GM13976 (cell line): Measurements from ENCODE around the gene MAP2K5.
A peak's percentile ranks its signal among the peaks of the same experiment; 100 is the strongest.

Experiments
- DNase-seq: peaks from one replicate; pipeline ENCODE4 v3.0.0; 2012; ENCODE audit warnings: low spot score
- in situ Hi-C: fragments of 300-500 bp; cut with MboI; formaldehyde crosslinking; loops from one replicate; pipeline ENCODE4 v1.12.0; 2022; ENCODE audit warnings: low sequenced_read_pairs, mixed read lengths, inconsistent platforms; ENCODE audit not compliant: unreplicated experiment
- TF ChIP-seq, protein P1 (sequence below): IDR thresholded peaks from 2 replicates; pipeline ENCODE4 v1.5.1; 2012; ENCODE audit warnings: borderline replicate concordance, mild to moderate bottlenecking; ENCODE audit not compliant: insufficient read depth; ENCODE audit errors: extremely low read depth, missing control alignments, control extremely low read depth

Gene MAP2K5

DNA sequence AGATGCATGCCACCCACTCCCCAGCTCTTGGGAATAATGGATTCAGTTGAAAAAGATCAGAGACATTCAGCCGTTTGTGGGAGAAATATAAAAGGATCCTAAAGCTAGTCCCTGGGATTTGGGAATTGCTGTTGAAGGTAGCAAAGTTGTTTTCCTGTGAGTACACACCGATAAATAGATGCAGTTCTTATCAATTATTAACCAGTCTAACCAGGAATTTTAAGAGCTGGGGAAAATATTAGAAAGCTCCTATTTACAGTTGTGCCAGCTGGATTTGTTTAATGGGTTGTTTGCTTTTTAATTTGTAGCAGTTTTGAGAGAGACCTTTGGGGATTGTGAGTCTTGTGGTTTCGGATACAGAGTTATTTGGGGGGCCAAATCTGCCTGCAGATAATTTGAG, 238.6 kb downstream of the MAP2K5 start:
- DNase-seq = no peak
- in situ Hi-C loops = no loop called here
- TF ChIP-seq, protein P1, sequence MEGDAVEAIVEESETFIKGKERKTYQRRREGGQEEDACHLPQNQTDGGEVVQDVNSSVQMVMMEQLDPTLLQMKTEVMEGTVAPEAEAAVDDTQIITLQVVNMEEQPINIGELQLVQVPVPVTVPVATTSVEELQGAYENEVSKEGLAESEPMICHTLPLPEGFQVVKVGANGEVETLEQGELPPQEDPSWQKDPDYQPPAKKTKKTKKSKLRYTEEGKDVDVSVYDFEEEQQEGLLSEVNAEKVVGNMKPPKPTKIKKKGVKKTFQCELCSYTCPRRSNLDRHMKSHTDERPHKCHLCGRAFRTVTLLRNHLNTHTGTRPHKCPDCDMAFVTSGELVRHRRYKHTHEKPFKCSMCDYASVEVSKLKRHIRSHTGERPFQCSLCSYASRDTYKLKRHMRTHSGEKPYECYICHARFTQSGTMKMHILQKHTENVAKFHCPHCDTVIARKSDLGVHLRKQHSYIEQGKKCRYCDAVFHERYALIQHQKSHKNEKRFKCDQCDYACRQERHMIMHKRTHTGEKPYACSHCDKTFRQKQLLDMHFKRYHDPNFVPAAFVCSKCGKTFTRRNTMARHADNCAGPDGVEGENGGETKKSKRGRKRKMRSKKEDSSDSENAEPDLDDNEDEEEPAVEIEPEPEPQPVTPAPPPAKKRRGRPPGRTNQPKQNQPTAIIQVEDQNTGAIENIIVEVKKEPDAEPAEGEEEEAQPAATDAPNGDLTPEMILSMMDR = no peak

DNA sequence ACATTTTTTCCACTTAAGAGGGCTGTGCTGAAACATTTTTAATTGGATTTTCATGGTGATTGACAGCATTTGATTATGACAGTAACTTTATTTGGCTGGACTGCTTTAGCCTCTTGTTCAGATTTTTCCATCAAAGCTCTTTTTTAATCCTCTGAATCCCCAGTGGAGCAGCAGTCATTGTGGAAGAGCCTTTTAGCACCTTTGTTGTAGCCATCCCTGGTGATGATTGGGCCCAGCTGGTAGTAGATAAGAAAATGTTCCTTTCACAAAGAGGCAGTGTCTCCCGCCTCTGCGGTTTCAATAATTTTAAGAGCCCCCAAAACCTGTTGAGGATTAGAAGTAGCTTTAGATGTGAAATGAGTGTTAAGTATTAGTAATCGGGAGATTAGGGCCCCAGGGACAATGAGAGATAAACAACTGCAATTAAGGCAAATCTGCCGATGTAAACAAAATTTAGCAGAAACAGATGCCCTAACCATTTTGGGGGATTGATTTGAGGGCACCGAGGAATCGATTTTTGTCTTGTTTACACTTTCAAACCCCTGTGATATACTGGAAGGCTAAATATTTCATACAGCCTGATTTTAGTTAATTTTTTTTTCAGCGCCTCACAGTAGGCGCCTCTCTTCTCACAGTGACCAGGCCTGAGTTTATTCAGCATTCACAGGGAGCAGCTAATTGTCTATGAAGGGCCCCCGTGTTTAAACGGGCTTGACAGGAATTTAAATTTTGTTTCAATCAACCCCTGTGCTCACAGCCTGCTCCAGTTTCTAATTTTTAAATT, 239.6 kb downstream of the MAP2K5 start:
- DNase-seq = no peak
- TF ChIP-seq, protein P1 = no peak
- in situ Hi-C loops = no loop called here

DNA sequence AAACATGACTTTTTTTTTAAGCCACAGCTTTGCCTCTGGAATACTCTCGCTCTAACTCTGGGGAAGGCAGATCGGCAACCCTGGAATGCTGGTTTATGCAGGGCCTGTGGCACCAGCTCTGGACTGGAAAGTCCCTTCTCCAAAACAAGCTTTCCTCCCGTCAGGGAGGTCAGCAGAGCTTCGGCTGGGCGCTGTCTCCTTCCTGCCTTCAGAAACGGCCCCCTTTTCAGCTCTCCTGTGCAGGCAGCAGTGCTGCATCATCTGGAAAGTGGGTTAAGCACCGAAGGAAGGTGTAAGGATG, 240.1 kb downstream of the MAP2K5 start:
- DNase-seq = no peak
- TF ChIP-seq, protein P1 = no peak
- in situ Hi-C loops = no loop called here

DNA sequence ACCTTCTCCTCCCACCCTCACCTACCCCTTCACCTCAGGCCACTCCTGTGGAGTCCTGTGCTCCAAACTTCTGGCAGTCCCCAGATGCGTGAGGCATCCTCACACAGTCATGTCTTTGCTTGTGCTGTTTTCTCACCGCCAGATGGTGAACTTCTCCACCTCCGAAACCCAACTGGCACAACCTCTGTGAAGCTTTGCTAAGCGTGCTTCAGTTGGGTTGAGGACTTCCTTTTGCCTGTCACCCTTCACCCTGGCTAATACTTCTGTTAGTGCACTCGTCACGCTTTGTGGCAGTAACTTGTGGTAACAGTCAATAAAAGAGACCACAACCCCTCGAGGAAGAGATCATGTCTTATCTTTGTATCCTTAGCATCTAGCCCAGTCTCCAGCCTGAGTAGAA, 240.8 kb downstream of the MAP2K5 start:
- DNase-seq = no peak
- in situ Hi-C loops = no loop called here
- TF ChIP-seq, protein P1 = peak; percentile 9

DNA sequence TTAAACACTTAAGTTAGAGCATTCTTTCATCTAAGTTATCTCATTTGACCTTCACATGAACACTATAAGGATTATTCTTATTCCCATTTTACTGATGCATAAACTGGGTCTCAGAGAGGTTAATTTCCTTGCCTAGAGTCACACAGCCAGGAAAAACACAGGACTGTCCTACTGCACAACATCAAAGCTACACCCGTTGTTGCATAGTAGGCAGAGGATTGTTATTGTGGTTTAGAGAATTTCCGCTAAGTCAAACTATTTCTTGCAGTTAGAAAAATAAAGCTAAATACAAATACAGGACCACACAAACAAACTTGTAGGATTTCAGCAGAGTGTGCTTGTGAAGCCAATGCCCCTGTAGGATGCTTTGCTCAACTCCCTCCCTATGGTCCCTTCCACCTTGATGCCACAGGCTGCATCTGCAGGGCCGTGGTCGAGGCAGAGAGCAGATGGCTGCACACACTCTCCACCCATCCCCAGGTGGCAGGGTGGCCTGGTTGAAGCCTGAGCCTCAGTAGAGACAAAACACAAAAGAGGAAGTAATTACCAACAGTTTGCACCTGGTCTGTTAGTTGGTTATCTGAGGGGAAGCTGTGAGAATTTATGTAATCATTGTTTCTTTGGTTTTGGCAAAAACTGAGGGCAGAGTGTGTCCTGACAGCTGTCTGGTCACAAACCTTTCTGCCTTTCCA, 241.7 kb downstream of the MAP2K5 start:
- TF ChIP-seq, protein P1 = no peak
- peak; percentile 59 for DNase-seq
- in situ Hi-C loops = no loop called here

DNA sequence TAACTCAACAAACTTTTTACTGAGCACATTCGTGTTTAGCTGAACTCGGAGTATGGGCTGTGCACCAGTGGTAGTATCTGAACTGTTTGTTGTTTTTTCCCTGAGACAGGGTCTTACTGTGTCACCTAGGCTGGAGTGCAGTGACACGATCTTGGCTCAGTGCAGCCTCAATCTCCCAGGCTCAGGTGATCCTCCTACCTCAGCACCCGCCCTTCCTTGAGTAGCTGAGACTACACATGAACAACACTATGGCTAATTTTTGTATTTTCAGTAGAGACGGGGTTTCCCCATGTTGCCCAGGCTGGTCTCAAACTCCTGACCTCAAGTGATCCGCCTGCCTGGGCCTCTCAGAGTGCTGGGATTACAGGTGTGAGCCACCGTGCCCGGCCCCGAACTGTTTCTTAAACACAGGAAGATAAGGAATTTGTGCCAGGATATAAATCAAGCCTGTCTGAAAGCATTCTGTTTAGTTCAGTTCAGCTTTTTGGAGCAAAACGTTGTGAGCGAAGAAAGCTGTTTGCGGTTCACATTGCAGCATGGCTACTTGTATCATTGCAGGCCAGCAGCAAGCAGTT, 242.4 kb downstream of the MAP2K5 start:
- no peak for DNase-seq
- in situ Hi-C loops = no loop called here
- TF ChIP-seq, protein P1 = no peak
